ENCODE results near the gene CCN5.

DNA sequence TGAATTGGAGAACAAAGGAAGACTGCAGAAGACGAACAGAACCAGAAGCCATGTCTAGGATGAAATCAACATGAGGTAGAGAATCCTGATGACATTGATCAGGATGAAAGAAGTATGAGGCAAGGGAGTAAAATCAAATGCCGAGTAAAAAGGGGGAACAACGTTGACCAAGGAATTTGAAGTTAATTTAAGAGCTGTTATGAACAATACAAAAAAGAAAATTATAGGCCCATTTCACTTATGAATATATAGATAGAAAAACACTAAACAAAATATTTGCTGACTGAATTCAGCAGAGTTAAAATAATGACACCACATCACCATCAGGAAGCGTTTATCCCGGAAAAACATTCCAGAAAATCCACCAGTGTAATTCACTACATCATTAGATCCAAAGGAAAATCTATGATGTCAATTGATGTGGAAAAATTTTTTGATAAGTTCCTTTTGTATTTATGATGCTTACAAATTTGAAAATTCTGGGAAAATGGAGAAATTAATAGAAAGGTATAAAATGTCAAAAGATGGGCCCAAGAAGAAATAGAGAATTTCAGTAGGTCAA lies 8.1 kb upstream of the CCN5 start:
- TF ChIP-seq, protein P1, sequence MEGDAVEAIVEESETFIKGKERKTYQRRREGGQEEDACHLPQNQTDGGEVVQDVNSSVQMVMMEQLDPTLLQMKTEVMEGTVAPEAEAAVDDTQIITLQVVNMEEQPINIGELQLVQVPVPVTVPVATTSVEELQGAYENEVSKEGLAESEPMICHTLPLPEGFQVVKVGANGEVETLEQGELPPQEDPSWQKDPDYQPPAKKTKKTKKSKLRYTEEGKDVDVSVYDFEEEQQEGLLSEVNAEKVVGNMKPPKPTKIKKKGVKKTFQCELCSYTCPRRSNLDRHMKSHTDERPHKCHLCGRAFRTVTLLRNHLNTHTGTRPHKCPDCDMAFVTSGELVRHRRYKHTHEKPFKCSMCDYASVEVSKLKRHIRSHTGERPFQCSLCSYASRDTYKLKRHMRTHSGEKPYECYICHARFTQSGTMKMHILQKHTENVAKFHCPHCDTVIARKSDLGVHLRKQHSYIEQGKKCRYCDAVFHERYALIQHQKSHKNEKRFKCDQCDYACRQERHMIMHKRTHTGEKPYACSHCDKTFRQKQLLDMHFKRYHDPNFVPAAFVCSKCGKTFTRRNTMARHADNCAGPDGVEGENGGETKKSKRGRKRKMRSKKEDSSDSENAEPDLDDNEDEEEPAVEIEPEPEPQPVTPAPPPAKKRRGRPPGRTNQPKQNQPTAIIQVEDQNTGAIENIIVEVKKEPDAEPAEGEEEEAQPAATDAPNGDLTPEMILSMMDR (IDR thresholded peaks at IDR 0.05), result no peak
- TF ChIP-seq POLR2A (IDR thresholded peaks at IDR 0.05), result no peak
